ENCODE results near the gene KIF18B. TPM values are rescaled to one million over a fixed set of nuclear protein-coding genes. Genes with fewer than 3 reads are reported as not detected.

KIF18B gene
- total and polyA plus RNA-seq, 2 of the 13 experiments (the other 11 are each of a cell fraction or from before 2014, with no cell fraction given), result 15.2 to 15.3 TPM

GRCh38 chr17:44899074-44899782 is 48.3 kb downstream of the KIF18B start, which contains the start of gene EFTUD2 (continued):
- TF ChIP-seq MYPOP (CRISPR knock-in tag; IDR thresholded peaks at IDR 0.05) (peak; percentile 100), PPARG (CRISPR knock-in tag; conservative IDR thresholded peaks at IDR 0.05) (peak; percentile 76; the same call in 1 of the 2 replicates), DRAP1 (CRISPR knock-in tag; IDR thresholded peaks at IDR 0.05) (peak; percentile 79), ISX (CRISPR knock-in tag; conservative IDR thresholded peaks at IDR 0.05) (peak; percentile 95), ARNT2 (CRISPR knock-in tag; IDR thresholded peaks at IDR 0.05; ENCODE audit: low read depth) (no peak), MEIS2 (CRISPR knock-in tag; IDR thresholded peaks at IDR 0.05) (peak; percentile 74; the same call in 1 of the 2 replicates), WIZ (CRISPR knock-in tag; IDR thresholded peaks at IDR 0.05) (peak; percentile 57; the same call in 1 of the 2 replicates), ZNF275 (CRISPR knock-in tag; IDR thresholded peaks at IDR 0.05; ENCODE audit: borderline replicate concordance) (peak; percentile 95), ZNF781 (CRISPR knock-in tag; IDR thresholded peaks at IDR 0.05; ENCODE audit: borderline replicate concordance, not compliant biosample characterization) (peak; percentile 79), ZFP82 (CRISPR knock-in tag; IDR thresholded peaks at IDR 0.05; ENCODE audit: borderline replicate concordance) (no peak), ZBTB8A (CRISPR knock-in tag; IDR thresholded peaks at IDR 0.05; ENCODE audit: borderline replicate concordance, low read depth) (peak; percentile 72; the same call in 1 of the 2 replicates), RCOR2 (CRISPR knock-in tag; IDR thresholded peaks at IDR 0.05) (no peak), ZNF605 (CRISPR knock-in tag; IDR thresholded peaks at IDR 0.05) (peak; percentile 99), DDIT3 (CRISPR knock-in tag; IDR thresholded peaks at IDR 0.05) (no peak), RFXAP (CRISPR knock-in tag; IDR thresholded peaks at IDR 0.05; ENCODE audit: borderline replicate concordance) (no peak; the same call in 1 of the 2 replicates), ZNF33A (CRISPR knock-in tag; IDR thresholded peaks at IDR 0.05; ENCODE audit: borderline replicate concordance) (no peak; the same call in 1 of the 2 replicates), RFXANK (CRISPR knock-in tag; IDR thresholded peaks at IDR 0.05) (peak; percentile 81; the same call in 1 of the 2 replicates), THAP11 (CRISPR knock-in tag; IDR thresholded peaks at IDR 0.05) (peak; percentile 97), ZNF563 (CRISPR knock-in tag; IDR thresholded peaks at IDR 0.05) (peak; percentile 94; the same call in 1 of the 2 replicates), PATZ1 (CRISPR knock-in tag; IDR thresholded peaks at IDR 0.05) (peak; percentile 61), BRF2 (CRISPR knock-in tag; IDR thresholded peaks at IDR 0.05) (peak; percentile 90; the same call in 1 of the 2 replicates), SP2 (CRISPR knock-in tag; IDR thresholded peaks at IDR 0.05) (peak; percentile 52), SNAPC2 (CRISPR knock-in tag; IDR thresholded peaks at IDR 0.05) (peak; percentile 83; the same call in 1 of the 2 replicates), NRL (CRISPR knock-in tag; IDR thresholded peaks at IDR 0.05; ENCODE audit: borderline replicate concordance) (peak; percentile 97)
